GM23248 (cell line): ENCODE results near the gene ZNF8.

Experiments
- EZH2 ChIP-seq: fragments of 200-600 bp; sonication (generic); IDR thresholded peaks from 2 replicates; pipeline ENCODE4 v1.6.1; 2018; ENCODE audit warnings: antibody characterized with exemption, mild to moderate bottlenecking; ENCODE audit not compliant: insufficient read depth, poor library complexity, severe bottlenecking
- EZH2phosphoT487 ChIP-seq: fragments of 200-600 bp; sonication (generic); IDR thresholded peaks from 2 replicates; pipeline ENCODE4 v1.6.1; 2018; ENCODE audit warnings: antibody characterized with exemption, moderate library complexity, mild to moderate bottlenecking, low read depth; ENCODE audit not compliant: insufficient read depth

GRCh38 chr19:58336820-58337219, 58.1 kb downstream of the ZNF8 start:
- no peak for TF ChIP-seq EZH2phosphoT487
- TF ChIP-seq EZH2 = no peak
